ENCODE data around the gene RMND5B.
"Not testable (repeated sequence)": the region's sequence is repeated elsewhere in the genome, so short reads cannot be mapped to it uniquely, and the experiment has no call there.

Gene RMND5B

GRCh38 chr5:178187014-178187413 is 56.2 kb downstream of the RMND5B start, which contains the start of gene GMCL2:
GMCL2 (minus strand) TSS chr5:178187371; CDS start chr5:178187299, 72 bp downstream.
- H3K36me3 Mint-ChIP-seq (ENCODE audit: low read depth), result no peaks in the 10 kb centered on the region
- no peak within 1 kb of the TSS for H3K4me3 Mint-ChIP-seq
- no peaks in the 10 kb centered on the region for H3K9me3 Mint-ChIP-seq
- no peaks in the 10 kb centered on the region for H3K27me3 Mint-ChIP-seq (ENCODE audit: low read depth)
- no peak within 1 kb of the TSS for H3K27ac Mint-ChIP-seq
- H3K4me1 Mint-ChIP-seq (ENCODE audit: low read depth), result peaks cover 5% of the 10 kb centered on the region
- no peak for DNase-seq (ENCODE audit: low spot score)

- Mint-ChIP-seq H3K27ac (no peak overlapping the region), H3K4me1 (ENCODE audit: low read depth) (peaks cover 9% of the 10 kb centered on the region), H3K27me3 (ENCODE audit: low read depth) (peaks cover 17% of the 10 kb centered on the region), H3K4me3 (no peak overlapping the region), H3K9me3 (no peaks in the 10 kb centered on the region), H3K36me3 (ENCODE audit: low read depth) (no peaks in the 10 kb centered on the region)
- no peak for DNase-seq (ENCODE audit: low spot score)
Measured at GRCh38 chr5:178189433-178189832, 58.6 kb downstream of the RMND5B start.

GRCh38 chr5:178191661-178192060 is 60.8 kb downstream of the RMND5B start:
- Mint-ChIP-seq H3K27me3 (ENCODE audit: low read depth) (peaks cover 24% of the 10 kb centered on the region), H3K4me1 (ENCODE audit: low read depth) (peaks cover 10% of the 10 kb centered on the region), H3K4me3 (no peak overlapping the region), H3K9me3 (no peaks in the 10 kb centered on the region), H3K27ac (no peak overlapping the region), H3K36me3 (ENCODE audit: low read depth) (no peaks in the 10 kb centered on the region)
- DNase-seq (ENCODE audit: low spot score), result no peak

- Mint-ChIP-seq H3K27ac (no peak overlapping the region), H3K4me3 (no peak overlapping the region), H3K9me3 (no peaks in the 10 kb centered on the region), H3K36me3 (ENCODE audit: low read depth) (no peaks in the 10 kb centered on the region), H3K4me1 (ENCODE audit: low read depth) (peaks cover 10% of the 10 kb centered on the region), H3K27me3 (ENCODE audit: low read depth) (peaks cover 24% of the 10 kb centered on the region)
- DNase-seq (ENCODE audit: low spot score), result no peak
Measured at GRCh38 chr5:178192244-178192643, 61.4 kb downstream of the RMND5B start.

GRCh38 chr5:178192787-178193186 is 62.0 kb downstream of the RMND5B start:
- Mint-ChIP-seq H3K36me3 (ENCODE audit: low read depth) (no peaks in the 10 kb centered on the region), H3K4me1 (ENCODE audit: low read depth) (peaks cover 10% of the 10 kb centered on the region), H3K4me3 (no peak overlapping the region), H3K9me3 (no peaks in the 10 kb centered on the region), H3K27me3 (ENCODE audit: low read depth) (peaks cover 24% of the 10 kb centered on the region), H3K27ac (no peak overlapping the region)
- no peak for DNase-seq (ENCODE audit: low spot score)

GRCh38 chr5:178193251-178193809 is 62.5 kb downstream of the RMND5B start:
- no peaks in the 10 kb centered on the region for H3K36me3 Mint-ChIP-seq (ENCODE audit: low read depth)
- peaks cover 10% of the 10 kb centered on the region for H3K4me1 Mint-ChIP-seq (ENCODE audit: low read depth)
- H3K27ac Mint-ChIP-seq, result no peak overlapping the region
- no peak for DNase-seq (ENCODE audit: low spot score)
- H3K27me3 Mint-ChIP-seq (ENCODE audit: low read depth), result peaks cover 24% of the 10 kb centered on the region
- H3K9me3 Mint-ChIP-seq, result no peaks in the 10 kb centered on the region
- H3K4me3 Mint-ChIP-seq, result no peak overlapping the region

- Mint-ChIP-seq H3K36me3 (ENCODE audit: low read depth) (no peaks in the 10 kb centered on the region), H3K27ac (no peak overlapping the region), H3K4me1 (ENCODE audit: low read depth) (peaks cover 10% of the 10 kb centered on the region), H3K27me3 (ENCODE audit: low read depth) (peaks cover 24% of the 10 kb centered on the region), H3K4me3 (no peak overlapping the region), H3K9me3 (no peaks in the 10 kb centered on the region)
- no peak for DNase-seq (ENCODE audit: low spot score)
Measured at GRCh38 chr5:178194026-178194425, 63.2 kb downstream of the RMND5B start.

- H3K4me3 Mint-ChIP-seq, result no peak overlapping the region
- peaks cover 10% of the 10 kb centered on the region for H3K4me1 Mint-ChIP-seq (ENCODE audit: low read depth)
- DNase-seq (ENCODE audit: low spot score), result no peak
- H3K9me3 Mint-ChIP-seq, result no peaks in the 10 kb centered on the region
- peaks cover 24% of the 10 kb centered on the region for H3K27me3 Mint-ChIP-seq (ENCODE audit: low read depth)
- H3K27ac Mint-ChIP-seq, result no peak overlapping the region
- H3K36me3 Mint-ChIP-seq (ENCODE audit: low read depth), result no peaks in the 10 kb centered on the region
Measured at GRCh38 chr5:178196281-178196812, 65.5 kb downstream of the RMND5B start.

- Mint-ChIP-seq H3K4me3 (no peak overlapping the region), H3K27ac (no peak overlapping the region), H3K27me3 (ENCODE audit: low read depth) (peaks cover 24% of the 10 kb centered on the region), H3K4me1 (ENCODE audit: low read depth) (peaks cover 10% of the 10 kb centered on the region), H3K9me3 (no peaks in the 10 kb centered on the region), H3K36me3 (ENCODE audit: low read depth) (no peaks in the 10 kb centered on the region)
- DNase-seq (ENCODE audit: low spot score), result no peak
Measured at GRCh38 chr5:178196986-178197385, 66.2 kb downstream of the RMND5B start.

GRCh38 chr5:178198151-178198550 is 67.3 kb downstream of the RMND5B start:
- not testable (repeated sequence) for H3K36me3 Mint-ChIP-seq (ENCODE audit: low read depth); H3K27ac Mint-ChIP-seq; H3K4me1 Mint-ChIP-seq (ENCODE audit: low read depth); DNase-seq (ENCODE audit: low spot score); H3K4me3 Mint-ChIP-seq; H3K9me3 Mint-ChIP-seq
- peaks cover 15% of the 10 kb centered on the region for H3K27me3 Mint-ChIP-seq (ENCODE audit: low read depth)

GRCh38 chr5:178198706-178199105 is 67.9 kb downstream of the RMND5B start:
- no peak for DNase-seq (ENCODE audit: low spot score)
- no peak overlapping the region for H3K4me3 Mint-ChIP-seq
- no peaks in the 10 kb centered on the region for H3K9me3 Mint-ChIP-seq
- peaks cover 6% of the 10 kb centered on the region for H3K4me1 Mint-ChIP-seq (ENCODE audit: low read depth)
- H3K36me3 Mint-ChIP-seq (ENCODE audit: low read depth), result no peaks in the 10 kb centered on the region
- H3K27ac Mint-ChIP-seq, result no peak overlapping the region
- H3K27me3 Mint-ChIP-seq (ENCODE audit: low read depth), result peaks cover 11% of the 10 kb centered on the region

GRCh38 chr5:178199581-178200434 is 69.0 kb downstream of the RMND5B start:
- Mint-ChIP-seq H3K27ac (no peak overlapping the region), H3K4me1 (ENCODE audit: low read depth) (peaks cover 2% of the 10 kb centered on the region), H3K9me3 (no peaks in the 10 kb centered on the region), H3K36me3 (ENCODE audit: low read depth) (peaks cover 3% of the 10 kb centered on the region), H3K27me3 (ENCODE audit: low read depth) (peaks cover 6% of the 10 kb centered on the region), H3K4me3 (no peak overlapping the region)
- DNase-seq (ENCODE audit: low spot score), result no peak

Data from T-helper 2 cell treated with Interferon-gamma antibody and Interleukin-4, amounts not matched to agents 5 μg/mL and 100 μg/mL, for 36 hours (primary cell).